Ishikawa (cell line): ENCODE data around the gene SSH2.

ENCODE experiments used
- EGR1 ChIP-seq: IDR thresholded peaks from 2 replicates; pipeline ENCODE4 v1.6.1; 2012
- EP300 ChIP-seq: IDR thresholded peaks from 2 replicates; pipeline ENCODE4 v1.6.1; 2012; ENCODE audit warnings: borderline replicate concordance
- MAX ChIP-seq: IDR thresholded peaks from 2 replicates; pipeline ENCODE4 v1.6.1; 2012
- REST ChIP-seq: IDR thresholded peaks from 2 replicates; pipeline ENCODE4 v1.6.1; 2012; ENCODE audit warnings: low read depth, mild to moderate bottlenecking
- USF1 ChIP-seq: IDR thresholded peaks from 2 replicates; pipeline ENCODE4 v1.6.1; 2012
- YY1 ChIP-seq: IDR thresholded peaks from 2 replicates; pipeline ENCODE4 v1.6.1; 2012; ENCODE audit warnings: low read depth
- ZBTB7A ChIP-seq: IDR thresholded peaks from 2 replicates; pipeline ENCODE4 v1.6.1; 2012; ENCODE audit warnings: low read depth

- TF ChIP-seq EP300 (no peak), USF1 (no peak), ZBTB7A (no peak), MAX (peak; percentile 70), EGR1 (no peak), REST (no peak), YY1 (no peak)
Observed at GRCh38 chr17:29617125-29617480, 312.9 kb downstream of the SSH2 start.
